Right forelimb (tissue), 1 donor: Measurements from ENCODE around the gene CHD3.

Experiments used
- DNase-seq: peaks from one replicate; pipeline ENCODE4 v3.0.0-alpha.2; 2018

CHD3 gene

DNA sequence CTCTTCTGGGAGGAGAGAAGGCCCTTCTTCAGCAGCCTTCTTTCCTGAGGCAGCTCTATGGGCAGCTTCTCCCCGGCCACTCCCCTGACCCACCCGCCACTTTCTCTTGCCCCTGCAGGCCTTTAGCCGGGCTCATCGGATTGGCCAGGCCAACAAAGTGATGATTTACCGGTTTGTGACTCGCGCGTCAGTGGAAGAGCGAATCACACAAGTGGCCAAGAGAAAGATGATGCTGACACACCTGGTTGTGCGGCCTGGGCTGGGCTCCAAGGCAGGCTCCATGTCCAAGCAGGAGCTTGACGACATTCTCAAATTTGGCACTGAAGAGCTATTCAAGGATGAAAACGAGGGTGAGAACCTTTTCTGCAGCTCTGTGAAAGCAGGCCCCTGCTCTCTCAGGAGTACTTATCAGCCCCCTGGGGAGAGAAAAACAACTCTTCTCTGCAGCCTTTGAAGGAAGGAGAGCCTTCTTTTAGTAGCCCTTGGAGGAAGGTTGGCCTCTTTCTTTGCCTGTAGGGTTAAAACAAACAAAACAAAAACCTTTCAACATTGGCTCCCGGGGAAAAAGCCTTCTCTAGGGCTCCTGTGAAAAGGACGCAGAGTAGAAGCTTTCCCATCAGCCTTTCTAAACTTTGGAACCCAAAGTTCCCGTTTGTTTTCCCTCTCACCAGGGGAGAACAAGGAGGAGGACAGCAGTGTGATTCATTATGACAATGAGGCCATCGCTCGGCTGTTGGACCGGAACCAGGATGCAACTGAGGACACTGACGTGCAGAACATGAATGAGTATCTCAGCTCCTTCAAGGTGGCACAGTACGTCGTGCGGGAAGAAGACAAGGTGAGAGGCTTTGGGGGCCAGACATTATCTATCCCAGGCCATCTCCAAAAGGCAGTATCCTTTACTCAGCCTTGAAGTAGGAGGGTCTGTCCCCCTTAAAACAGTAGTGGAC is 14.8 kb downstream of the CHD3 start:
- DNase-seq = no peak

- DNase-seq = no peak
Observed at GRCh38 chr17:7909089-7909488, 20.5 kb downstream of the CHD3 start.

DNA sequence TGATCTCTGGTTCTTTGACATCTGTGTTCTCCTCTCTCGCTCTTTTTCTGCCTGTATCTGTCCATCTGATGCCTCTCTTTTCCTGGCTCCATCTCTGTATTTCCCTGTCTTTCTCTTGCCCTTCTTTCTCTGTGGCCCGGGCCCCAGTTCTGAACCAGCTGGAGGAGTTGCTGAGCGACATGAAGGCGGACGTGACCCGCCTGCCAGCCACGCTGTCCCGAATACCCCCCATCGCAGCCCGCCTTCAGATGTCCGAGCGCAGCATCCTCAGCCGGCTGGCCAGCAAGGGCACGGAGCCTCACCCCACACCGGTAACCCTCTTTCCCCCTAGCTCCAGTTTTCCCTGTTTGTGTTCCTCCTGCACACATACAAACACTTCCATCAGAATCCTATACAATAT is 21.7 kb downstream of the CHD3 start:
- no peak for DNase-seq

GRCh38 chr17:7910711-7911110 is 22.1 kb downstream of the CHD3 start:
- no peak for DNase-seq

DNA sequence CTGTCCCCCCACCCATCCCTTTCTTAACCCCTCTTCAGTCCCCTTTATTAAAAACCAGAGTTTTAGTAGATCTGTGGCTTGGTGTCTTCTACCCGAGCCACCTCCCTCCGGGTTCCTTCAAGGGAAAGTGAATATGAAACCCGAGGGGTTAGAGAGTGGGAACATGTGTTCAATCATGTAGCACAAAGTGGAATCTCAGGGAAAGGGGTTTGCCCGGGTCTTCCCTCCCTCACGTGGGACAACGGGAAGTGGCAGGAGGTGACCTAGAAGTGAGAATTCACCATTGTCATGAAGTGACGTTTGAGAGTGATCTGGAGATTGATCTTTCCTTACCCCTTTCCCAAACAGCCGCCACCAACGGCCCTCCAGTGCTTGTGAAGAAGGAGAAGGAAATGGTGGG is 22.5 kb downstream of the CHD3 start:
- DNase-seq = no peak

GRCh38 chr17:7912927-7913524 is 24.4 kb downstream of the CHD3 start:
- DNase-seq = no peak

- DNase-seq = no peak
Observed at GRCh38 chr17:7915179-7915610, 26.6 kb downstream of the CHD3 start.

GRCh38 chr17:7915611-7916384 is 27.2 kb downstream of the CHD3 start, which contains the start of gene RNF227:
TSS of gene RNF227 (minus strand) at chr17:7916289. CDS start at chr17:7916195, 94 bp downstream.
- peak; percentile 98 for DNase-seq

- no peak for DNase-seq
Observed at GRCh38 chr17:7916385-7916682, 27.7 kb downstream of the CHD3 start.

DNA sequence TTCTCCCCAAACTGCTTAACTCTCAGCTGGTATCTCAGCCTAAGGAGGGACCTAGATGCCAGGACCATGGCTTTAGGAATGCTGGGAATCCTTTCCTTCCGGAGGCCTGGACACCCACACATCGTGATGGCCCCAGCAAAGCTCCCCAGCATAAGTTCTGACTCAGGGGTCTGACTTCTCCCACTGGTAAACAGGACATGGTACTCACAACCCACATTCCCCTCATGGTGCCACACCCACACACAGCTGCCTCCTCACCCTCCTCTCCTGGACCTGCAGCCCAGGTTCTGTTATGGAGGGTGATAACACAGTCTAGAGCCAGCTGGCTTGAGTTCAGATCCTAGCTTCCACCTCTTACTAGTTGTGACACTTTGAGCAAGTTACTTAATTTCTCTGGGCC is 28.2 kb downstream of the CHD3 start:
- DNase-seq = no peak

DNA sequence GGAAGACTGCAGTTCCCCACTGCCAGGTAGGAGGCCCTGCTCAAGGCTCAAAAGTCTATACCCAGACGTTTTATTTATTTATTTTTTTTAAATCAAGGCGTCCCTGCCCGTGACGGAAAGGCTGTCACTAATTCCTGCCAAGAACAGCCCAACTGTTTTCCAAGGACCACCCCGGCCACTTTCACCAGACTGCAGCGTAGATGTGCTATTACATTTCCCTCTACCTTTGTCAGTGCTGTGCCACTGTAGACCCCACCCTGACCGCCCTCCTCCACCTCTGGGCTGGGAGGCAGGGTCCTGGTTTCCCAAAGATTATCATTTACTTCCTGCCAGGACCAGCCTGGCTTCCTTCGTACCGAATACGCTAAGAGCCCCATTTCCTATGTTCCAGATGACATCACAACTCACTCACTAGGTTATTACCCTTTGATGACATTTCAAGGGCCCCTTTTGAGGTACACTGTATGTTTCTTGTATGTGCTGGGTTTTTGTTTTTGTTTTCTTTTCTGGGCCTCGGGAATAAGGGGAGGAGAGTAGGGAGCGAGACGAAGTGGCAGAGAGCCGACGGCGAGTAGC is 33.8 kb downstream of the CHD3 start:
- DNase-seq = no peak

DNA sequence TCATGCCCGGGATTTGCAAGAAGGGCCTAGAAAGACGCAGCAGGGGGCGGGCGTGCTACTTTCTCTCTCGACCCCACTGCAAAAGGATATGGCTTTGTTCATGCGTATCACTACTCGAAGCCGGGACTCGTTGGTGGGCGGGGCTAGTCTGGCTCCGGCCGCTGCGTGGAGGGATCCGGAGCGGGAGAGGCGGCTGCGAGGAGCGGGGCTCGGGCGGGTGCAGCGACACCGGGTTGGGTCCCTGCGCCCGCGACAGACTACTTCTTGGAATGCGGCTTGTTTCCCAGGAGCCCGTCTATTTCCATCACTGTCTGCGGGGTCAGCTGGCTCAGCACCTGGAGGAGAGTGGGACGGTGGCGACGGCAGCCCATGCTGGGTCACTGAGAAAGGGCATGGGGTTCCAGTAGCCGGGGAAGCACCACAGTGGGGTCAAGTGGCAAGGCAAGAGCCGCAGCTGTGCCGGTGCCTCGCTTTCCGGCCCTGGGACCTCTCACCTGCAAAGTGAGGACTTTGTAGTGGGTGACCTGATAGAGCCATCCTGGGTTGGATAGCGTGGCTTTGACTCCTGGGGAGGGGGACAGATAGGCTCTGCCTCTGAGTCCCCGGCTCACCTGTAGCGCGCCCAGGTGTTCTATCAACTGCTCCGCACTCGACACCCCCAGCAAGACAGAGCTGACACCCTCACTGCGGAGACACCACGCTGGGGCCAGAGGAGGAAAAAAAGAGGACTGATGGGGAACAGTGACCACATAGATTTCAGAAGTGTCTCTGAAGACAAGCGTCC is 34.4 kb downstream of the CHD3 start:
- DNase-seq = peak; percentile 91

GRCh38 chr17:7927596-7927995 is 39.0 kb downstream of the CHD3 start:
- no peak for DNase-seq

DNA sequence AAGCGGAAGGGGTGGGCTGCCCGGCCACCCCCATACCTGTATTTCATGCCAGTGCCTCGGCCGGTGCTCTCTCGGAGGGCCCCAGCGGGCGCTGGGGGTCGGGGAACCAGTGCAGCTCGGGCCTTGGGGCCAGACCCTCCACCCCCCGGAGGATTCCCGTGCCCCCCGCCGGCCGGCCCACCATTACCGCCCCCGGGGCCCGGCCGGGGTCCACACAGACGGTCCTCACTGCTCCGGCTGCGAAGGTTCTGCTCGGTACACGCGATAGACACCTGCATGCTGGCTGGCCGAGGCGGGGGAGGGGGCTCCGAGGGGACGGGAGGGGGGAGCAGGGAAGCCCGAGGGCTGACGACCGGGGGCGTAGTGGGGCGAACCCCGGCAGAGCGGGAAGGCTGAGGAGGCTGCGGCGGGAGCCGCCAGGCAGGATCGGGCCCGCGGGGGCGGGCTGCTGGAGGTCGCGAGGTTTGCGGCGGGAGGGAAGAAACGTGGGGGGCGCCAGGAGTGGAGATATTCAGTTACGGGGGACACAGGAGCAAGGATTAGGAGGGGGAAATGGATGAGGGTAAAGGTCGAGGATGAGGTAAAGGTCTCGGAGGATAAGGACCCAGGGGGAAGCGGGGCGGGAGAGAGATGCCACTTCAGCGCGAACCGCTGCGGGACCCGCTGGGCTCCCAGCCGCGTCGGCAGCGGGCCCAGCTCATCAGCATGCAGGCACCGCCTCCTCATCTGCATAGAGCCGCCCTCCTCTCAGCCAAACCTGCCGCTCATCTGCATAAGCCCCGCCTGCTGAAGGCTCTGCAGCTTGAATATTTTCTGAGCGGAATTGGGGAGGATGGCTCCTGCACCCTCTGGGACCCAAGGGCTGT is 40.8 kb downstream of the CHD3 start, which contains the start of gene KCNAB3:
TSS of gene KCNAB3 (minus strand) at position 699 of the 866 bp plus-strand sequence. CDS start at position 278, 421 bp downstream.
- DNase-seq = peak; percentile 84

DNA sequence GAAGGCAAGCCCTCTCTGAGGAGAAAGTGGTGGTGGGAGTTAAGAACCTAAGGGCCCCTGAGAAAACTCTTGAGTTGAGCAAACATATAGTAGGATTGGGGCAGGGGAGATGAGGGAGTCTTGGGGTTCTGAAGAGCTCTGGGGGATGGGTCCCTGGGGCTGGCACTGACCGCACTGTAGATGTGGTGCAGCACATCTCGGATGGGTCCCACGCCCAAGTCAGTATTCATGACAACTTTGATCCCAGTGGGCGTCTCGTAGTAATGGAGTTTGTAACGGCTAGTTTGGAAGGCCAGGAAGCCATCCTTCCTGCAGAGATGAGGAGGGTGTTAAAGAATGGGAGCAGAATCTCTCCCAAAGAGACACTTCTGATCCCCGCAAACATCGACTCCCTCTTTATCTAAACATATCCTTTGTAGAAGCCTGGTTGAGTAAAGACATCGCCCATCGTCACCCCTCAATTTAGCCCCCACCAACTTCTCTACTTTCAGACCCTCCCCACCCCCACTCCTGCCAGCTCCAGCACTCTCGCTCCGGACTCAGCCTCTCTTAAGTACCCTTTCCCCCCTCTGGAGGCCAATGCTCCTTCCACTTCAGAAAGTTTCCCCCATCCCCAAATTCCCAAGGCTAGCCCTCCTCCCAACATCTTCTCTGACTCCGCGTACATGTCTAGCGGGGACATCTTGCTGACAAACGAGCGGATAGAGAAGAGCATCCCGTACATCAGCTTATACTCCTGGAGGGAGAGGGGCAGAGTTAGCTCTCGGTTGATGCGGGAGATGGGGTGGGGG is 42.4 kb downstream of the CHD3 start:
- peak; percentile 13 for DNase-seq

DNA sequence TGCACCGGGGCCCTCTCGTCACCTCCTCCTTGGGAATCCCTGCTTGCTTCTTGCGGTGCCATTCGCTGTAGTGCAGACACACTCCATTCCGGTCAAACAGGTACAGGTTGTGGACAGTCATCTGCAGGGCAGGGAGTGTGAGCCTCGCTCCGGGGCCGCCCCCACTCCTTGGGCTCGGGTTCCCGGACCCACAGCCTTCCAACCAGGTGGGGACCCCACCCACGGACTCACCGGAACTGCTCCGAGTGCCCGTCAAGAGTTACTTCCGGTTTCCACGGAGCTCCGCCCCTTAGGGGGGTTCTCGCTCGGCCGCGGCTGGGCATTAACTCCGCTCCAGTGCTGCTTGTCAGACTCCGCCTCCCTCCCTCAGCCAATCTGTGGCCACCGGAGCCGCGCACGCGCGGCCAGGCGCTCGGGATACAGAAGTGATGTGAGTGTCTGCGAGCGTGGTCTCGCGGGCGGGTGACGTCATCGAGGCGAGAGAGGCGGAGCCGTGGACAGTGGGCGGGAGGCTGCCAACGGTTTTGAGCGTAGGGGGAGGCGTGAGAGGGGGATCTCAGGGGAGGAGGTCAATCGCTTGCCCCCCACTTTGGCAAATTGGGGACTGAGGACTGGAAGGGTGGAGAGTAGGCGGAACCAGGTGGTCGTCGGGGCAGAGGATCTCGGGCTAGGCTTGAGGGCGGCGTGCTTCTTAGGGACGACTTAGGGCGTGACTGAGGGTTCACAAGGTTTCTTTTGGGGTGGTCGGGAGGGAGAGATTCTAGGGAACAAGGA is 43.3 kb downstream of the CHD3 start, which contains the start of the genes CNTROB and TRAPPC1:
TSS of gene CNTROB (plus strand) at position 498 of the 774 bp plus-strand sequence. CDS start 874 bp downstream, outside the sequence.
TSS of gene TRAPPC1 (minus strand) at position 238 of the 774 bp plus-strand sequence. CDS start at position 121, 117 bp downstream.
- DNase-seq = peak; percentile 100

GRCh38 chr17:7932483-7932891 is 43.9 kb downstream of the CHD3 start:
- DNase-seq = peak; percentile 71

DNA sequence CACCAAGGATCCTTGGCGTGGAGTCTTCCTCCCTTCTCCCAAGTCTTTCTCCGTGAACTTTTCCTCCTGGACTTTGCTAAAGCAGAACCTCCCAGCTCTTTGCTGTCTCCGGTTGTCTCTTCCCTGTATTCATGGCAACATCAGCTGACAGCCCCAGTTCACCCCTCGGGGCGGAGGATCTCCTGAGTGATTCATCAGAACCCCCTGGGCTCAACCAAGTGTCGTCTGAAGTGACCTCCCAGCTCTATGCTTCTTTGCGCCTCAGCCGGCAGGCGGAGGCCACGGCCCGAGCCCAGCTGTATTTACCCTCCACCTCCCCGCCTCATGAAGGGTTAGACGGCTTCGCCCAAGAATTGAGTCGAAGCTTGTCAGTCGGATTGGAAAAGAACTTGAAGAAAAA is 44.4 kb downstream of the CHD3 start:
- DNase-seq = peak; percentile 51

DNA sequence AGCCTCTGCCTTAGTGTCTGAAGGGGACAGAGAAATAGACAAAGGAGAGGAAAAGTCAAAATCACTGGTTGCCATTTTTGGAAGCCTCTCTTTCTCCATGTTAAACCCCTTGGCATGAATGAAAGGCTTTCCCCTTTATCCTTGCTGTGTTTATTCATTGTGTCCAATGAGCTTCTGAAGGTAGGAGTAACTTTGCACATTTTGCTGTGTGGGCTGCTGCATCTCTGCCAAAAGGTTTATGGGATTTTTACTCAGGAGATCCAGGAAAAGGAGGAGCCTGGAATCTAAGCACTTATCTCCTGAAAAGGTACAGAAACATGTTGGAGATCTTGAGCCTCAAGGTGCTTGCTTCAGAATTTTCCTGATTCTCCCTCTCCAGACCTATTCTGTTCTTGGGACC is 47.3 kb downstream of the CHD3 start:
- DNase-seq = no peak
